IMR-90 (cell line): Measurements from ENCODE around the gene NFASC. TPM values are rescaled to one million over a fixed set of nuclear protein-coding genes. Genes with fewer than 3 reads are reported as not detected.

Experiments used
- ATAC-seq: fragments of 200-7000 bp; cut with Tn5 transposase; 2 replicates; pipeline ENCODE4 v1.9.1; 2020; ENCODE audit warnings: low read depth, mild to moderate bottlenecking, moderate library complexity
- BruUV-seq: library from RNA; stranded (reverse); fragments of 400-500 nt; replicated peaks from 2 replicates; lab custom pipeline; 2021; lab: Mats Ljungman, UMichigan
- CTCF ChIA-PET: fragments of 300-600 bp; formaldehyde crosslinking; extraction: SDS; loops from one replicate; lab custom pipeline; 2021; ENCODE audit warnings: antibody characterized with exemption; lab: Yijun Ruan, JAX
- POLR2A ChIA-PET: fragments of 300-600 bp; sonication (Branson Sonifier 250); formaldehyde crosslinking; loops from one replicate; lab custom pipeline; 2022; ENCODE audit warnings: antibody characterized with exemption; ENCODE audit not compliant: unreplicated experiment; lab: Charles Lee
- DNase-seq: peaks from one replicate; pipeline ENCODE4 v3.0.0; 2013
- H2AFZ ChIP-seq: replicated peaks from 2 replicates; pipeline ENCODE3; 2013; ENCODE audit warnings: low read length, mild to moderate bottlenecking; ENCODE audit not compliant: poor library complexity
- H2AK5ac ChIP-seq: 2 replicates; pipeline ENCODE4 v1.6.1; 2013; ENCODE audit warnings: low read depth, low read length, inconsistent platforms
- H2AK9ac ChIP-seq: replicated peaks from 2 replicates; pipeline ENCODE3; 2013; ENCODE audit warnings: mild to moderate bottlenecking, low read depth, low read length, moderate library complexity; ENCODE audit not compliant: poor library complexity
- H2BK120ac ChIP-seq: 2 replicates; pipeline ENCODE4 v1.6.1; 2013; ENCODE audit warnings: low read depth, low read length, inconsistent platforms
- H2BK15ac ChIP-seq: 3 replicates; pipeline ENCODE4 v1.6.1; 2013; ENCODE audit warnings: low read depth, low read length, inconsistent platforms
- H2BK20ac ChIP-seq: 2 replicates; pipeline ENCODE4 v1.6.1; 2013; ENCODE audit warnings: low read depth, mild to moderate bottlenecking, inconsistent platforms, low read length, moderate library complexity
- H2BK5ac ChIP-seq: 2 replicates; pipeline ENCODE4 v1.6.1; 2013; ENCODE audit warnings: mild to moderate bottlenecking, low read depth, low read length, inconsistent platforms; ENCODE audit not compliant: poor library complexity, severe bottlenecking
- H3K14ac ChIP-seq: replicated peaks from 2 replicates; pipeline ENCODE4 v1.6.1; 2013; ENCODE audit warnings: low read depth, low read length, inconsistent platforms
- H3K18ac ChIP-seq: 2 replicates; pipeline ENCODE4 v1.6.1; 2013; ENCODE audit warnings: low read depth, low read length, control low read depth
- H3K23ac ChIP-seq: 2 replicates; pipeline ENCODE4 v1.6.1; 2013; ENCODE audit warnings: low read depth, low read length, inconsistent platforms
- H3K27ac ChIP-seq: 2 replicates; pipeline ENCODE4 v1.5.1; 2013; ENCODE audit warnings: mild to moderate bottlenecking, control low read depth, low read length; ENCODE audit not compliant: insufficient read depth
- H3K27me3 ChIP-seq: 2 replicates; pipeline ENCODE4 v1.6.1; 2013; ENCODE audit warnings: low read length; ENCODE audit not compliant: control insufficient read depth, insufficient read depth
- H3K36me3 ChIP-seq: 2 replicates; pipeline ENCODE4 v1.6.1; 2013; ENCODE audit warnings: low read length, mixed read lengths; ENCODE audit not compliant: control insufficient read depth, insufficient read depth
- H3K4ac ChIP-seq: 2 replicates; pipeline ENCODE4 v1.6.1; 2013; ENCODE audit warnings: low read depth, low read length, inconsistent platforms
- H3K4me1 ChIP-seq: 2 replicates; pipeline ENCODE4 v1.6.1; 2013; ENCODE audit warnings: low read length, mixed read lengths; ENCODE audit not compliant: control insufficient read depth, insufficient read depth
- H3K4me2 ChIP-seq: 2 replicates; pipeline ENCODE4 v1.6.1; 2013; ENCODE audit warnings: low read depth, mild to moderate bottlenecking, control low read depth, low read length, moderate library complexity
- H3K4me3 ChIP-seq: 2 replicates; pipeline ENCODE4 v1.5.1; 2013; ENCODE audit warnings: low read depth, mild to moderate bottlenecking, control low read depth, low read length, moderate library complexity; ENCODE audit not compliant: insufficient read depth
- H3K56ac ChIP-seq: 2 replicates; pipeline ENCODE4 v1.6.1; 2013; ENCODE audit warnings: low read length, inconsistent platforms; ENCODE audit not compliant: insufficient read depth; ENCODE audit errors: extremely low read depth
- H3K79me1 ChIP-seq, 2 experiments: 2 replicates each; pipeline ENCODE4 v1.6.1; 2013; ENCODE audit warnings: low read length in 2 of 2, inconsistent platforms in 1 of 2, low read depth in 1 of 2
- H3K9ac ChIP-seq: 2 replicates; pipeline ENCODE4 v1.6.1; 2013; ENCODE audit warnings: low read depth, low read length, control low read depth
- H3K9me1 ChIP-seq: 2 replicates; pipeline ENCODE4 v1.6.1; 2013; ENCODE audit warnings: low read length, inconsistent platforms; ENCODE audit not compliant: insufficient read depth
- H3K9me3 ChIP-seq: 2 replicates; pipeline ENCODE4 v1.6.1; 2013; ENCODE audit warnings: low read length; ENCODE audit not compliant: control insufficient read depth, insufficient read depth
- H4K20me1 ChIP-seq: 2 replicates; pipeline ENCODE4 v1.6.1; 2013; ENCODE audit warnings: low read length, inconsistent platforms; ENCODE audit not compliant: insufficient read depth
- H4K5ac ChIP-seq: 2 replicates; pipeline ENCODE4 v1.6.1; 2013; ENCODE audit warnings: mild to moderate bottlenecking, low read depth, low read length, control low read depth
- H4K8ac ChIP-seq, 2 experiments: 2 replicates each; pipeline ENCODE4 v1.6.1; 2013; ENCODE audit warnings: low read depth in 2 of 2, low read length in 2 of 2, control low read depth in 1 of 2, inconsistent platforms in 1 of 2
- H4K91ac ChIP-seq: 2 replicates; pipeline ENCODE4 v1.6.1; 2013; ENCODE audit warnings: low read depth, low read length, inconsistent platforms; ENCODE audit not compliant: insufficient read depth
- CEBPB ChIP-seq: IDR thresholded peaks from 2 replicates; pipeline ENCODE4 v1.6.1; 2012; ENCODE audit warnings: low read depth, low read length, improper control_type of control experiment
- CHD1 ChIP-seq: IDR thresholded peaks from 2 replicates; pipeline ENCODE4 v1.6.1; 2012; ENCODE audit warnings: low read depth, low read length, improper control_type of control experiment
- FOS ChIP-seq: fragments of 150-350 bp; IDR thresholded peaks from 2 replicates; pipeline ENCODE4 v1.6.1; 2016; ENCODE audit warnings: low read depth, low read length
- MAZ ChIP-seq: IDR thresholded peaks from 2 replicates; pipeline ENCODE4 v1.6.1; 2012; ENCODE audit warnings: low read depth, mild to moderate bottlenecking, low read length, improper control_type of control experiment, moderate library complexity, borderline replicate concordance
- NFE2L2 ChIP-seq: fragments of 150-350 bp; IDR thresholded peaks from 2 replicates; pipeline ENCODE4 v1.6.1; 2016; ENCODE audit warnings: low read depth, mild to moderate bottlenecking, low read length
- POLR2A ChIP-seq: IDR thresholded peaks from 2 replicates; pipeline ENCODE4 v1.6.1; 2012; ENCODE audit warnings: mild to moderate bottlenecking, low read depth, low read length
- RCOR1 ChIP-seq: IDR thresholded peaks from 2 replicates; pipeline ENCODE4 v1.6.1; 2012; ENCODE audit warnings: mild to moderate bottlenecking, low read length, improper control_type of control experiment; ENCODE audit not compliant: insufficient replicate concordance
- SMC3 ChIP-seq: fragments of 150-350 bp; IDR thresholded peaks from 2 replicates; pipeline ENCODE4 v1.6.1; 2016; ENCODE audit warnings: low read depth, mild to moderate bottlenecking, antibody characterized with exemption, low read length, moderate library complexity
- WGBS, 2 experiments: methylation state at CpG; one replicate each; pipeline versions ENCODE4 v1.1.5 to v1.1.7; 2013; ENCODE audit warnings: missing lambda C conversion rate in 2 of 2; ENCODE audit not compliant: insufficient read length in 1 of 2; ENCODE audit errors: extremely low coverage in 2 of 2; 5-methylcytosine and 5-hydroxymethylcytosine counted together
- dilution Hi-C: fragments of 300-500 bp; cut with HindIII; formaldehyde crosslinking; loops from one replicate; pipeline ENCODE4 v1.14.3; 2018; ENCODE audit warnings: low sequenced_read_pairs; ENCODE audit not compliant: unreplicated experiment
- in situ Hi-C: fragments of 300-500 bp; cut with MboI; formaldehyde crosslinking; loops from 3 replicates; pipeline ENCODE4 v1.14.3; 2019; ENCODE audit warnings: low sequenced_read_pairs, inconsistent platforms, mixed read lengths
- intact Hi-C: fragments of 100-400 bp; cut with micrococcal nuclease; formaldehyde crosslinking; loops from 2 replicates; pipeline ENCODE4 v1.10.0; 2022
- polyA plus RNA-seq, 3 experiments: library from polyadenylated mRNA; depleted of rRNA; stranded (reverse); fragments of >200 nt; gene quantifications; 2 replicates each; pipeline ENCODE4 v1.2.3, GENCODE V29; 2012; ENCODE audit warnings: low replicate concordance in 1 of 3
- total RNA-seq: library from RNA; depleted of rRNA; stranded (reverse); fragments of >200 nt; gene quantifications from 2 replicates; pipeline ENCODE4 v1.2.3, GENCODE V29; 2012
- TF ChIP-seq, protein P1 (sequence below): fragments of 150-350 bp; IDR thresholded peaks from 2 replicates; pipeline ENCODE4 v1.6.1; 2017; ENCODE audit warnings: mild to moderate bottlenecking, antibody characterized with exemption, low read length, low read depth

The NFASC gene
- total and polyA plus RNA-seq, 2 of the 4 experiments (the other 2 are of a cell fraction): 0.18 to 0.79 TPM

DNA sequence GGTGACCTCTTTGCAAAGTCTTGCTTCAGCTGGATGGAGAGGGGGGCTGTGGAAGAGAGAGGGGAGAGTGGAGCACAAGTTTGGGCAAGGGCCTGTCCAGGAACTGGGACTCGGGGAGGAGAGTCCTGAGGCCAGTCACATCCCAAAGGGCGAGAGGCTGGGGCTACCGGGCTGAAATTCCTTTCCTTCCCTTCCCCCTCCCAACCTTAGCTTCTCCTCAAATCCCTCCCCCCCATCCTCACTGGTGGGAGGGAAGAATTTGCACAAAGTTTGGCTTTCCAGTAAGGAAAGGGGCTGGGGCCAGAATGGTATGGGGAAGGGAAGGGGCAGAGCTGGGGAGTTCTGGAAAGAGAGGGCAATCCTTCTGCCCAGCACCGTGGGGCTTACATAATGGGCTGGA is 173.2 kb downstream of the NFASC start:
- Histone ChIP-seq H3K18ac (no peak overlapping the region), H4K5ac (no peak overlapping the region), H4K91ac (no peak overlapping the region), H4K20me1 (no peaks in the 10 kb centered on the region), H2AFZ (no peak overlapping the region), H3K4me1 (no peaks in the 10 kb centered on the region), H3K56ac (no peak overlapping the region), H2AK9ac (no peak overlapping the region), H2BK15ac (no peak overlapping the region), H3K14ac (no peak overlapping the region), H3K4me3 (no peak overlapping the region), H3K4ac (no peak overlapping the region), H3K9me3 (no peaks in the 10 kb centered on the region), H3K36me3 (no peaks in the 10 kb centered on the region), H3K9me1 (no peaks in the 10 kb centered on the region), H3K79me1 (no peaks in the 10 kb centered on the region), H4K8ac (no peak overlapping the region), H2BK120ac (no peak overlapping the region), H3K27ac (no peak overlapping the region), H2AK5ac (no peak overlapping the region), H2BK5ac (no peak overlapping the region), H3K23ac (no peak overlapping the region), H3K4me2 (no peak overlapping the region), H3K9ac (no peak overlapping the region), H2BK20ac (no peak overlapping the region), H3K27me3 (peaks cover 69% of the 10 kb centered on the region)
- BruUV-seq: no TSS peak
- ATAC-seq: no peak
- DNase-seq: no peak
- 0% methylated on average over 1 of the region's 4 CpGs; no CpG with 5 or more reads in 1 of the 2 experiments for WGBS, 2 experiments
- POLR2A ChIA-PET: no interaction called here
- dilution Hi-C loops: no loop called here
- CTCF ChIA-PET: interaction anchor here (0.8 kb wide), 1 partner anchor 18 kb away, joined by 4 read pairs; no protein-coding TSS in a partner anchor
- TF ChIP-seq NFE2L2 (no peak), POLR2A (no peak), CEBPB (no peak), FOS (no peak), RCOR1 (no peak), CHD1 (no peak), SMC3 (no peak), MAZ (no peak)
- TF ChIP-seq, protein P1, sequence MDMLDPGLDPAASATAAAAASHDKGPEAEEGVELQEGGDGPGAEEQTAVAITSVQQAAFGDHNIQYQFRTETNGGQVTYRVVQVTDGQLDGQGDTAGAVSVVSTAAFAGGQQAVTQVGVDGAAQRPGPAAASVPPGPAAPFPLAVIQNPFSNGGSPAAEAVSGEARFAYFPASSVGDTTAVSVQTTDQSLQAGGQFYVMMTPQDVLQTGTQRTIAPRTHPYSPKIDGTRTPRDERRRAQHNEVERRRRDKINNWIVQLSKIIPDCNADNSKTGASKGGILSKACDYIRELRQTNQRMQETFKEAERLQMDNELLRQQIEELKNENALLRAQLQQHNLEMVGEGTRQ: no peak
- in situ Hi-C loops: no loop called here
- intact Hi-C loops: no loop called here
